Measurements from ENCODE around the gene DAGLA.
A peak's percentile ranks its signal among the peaks of the same experiment; 100 is the strongest.

The DAGLA gene

GRCh38 chr11:61718621-61719302 is 38.6 kb downstream of the DAGLA start:
- in situ Hi-C loops (cut with HindIII; ENCODE audit: low pct_unique_long_range_greater_than_20kb, low sequenced_read_pairs), result no loop called here
- DNase-seq (ENCODE audit: low read depth in 1 of 2, low spot score in 1 of 2), result no peak
- no peak for TF ChIP-seq JUND (IDR thresholded peaks at IDR 0.05; ENCODE audit: low read depth)

DNA sequence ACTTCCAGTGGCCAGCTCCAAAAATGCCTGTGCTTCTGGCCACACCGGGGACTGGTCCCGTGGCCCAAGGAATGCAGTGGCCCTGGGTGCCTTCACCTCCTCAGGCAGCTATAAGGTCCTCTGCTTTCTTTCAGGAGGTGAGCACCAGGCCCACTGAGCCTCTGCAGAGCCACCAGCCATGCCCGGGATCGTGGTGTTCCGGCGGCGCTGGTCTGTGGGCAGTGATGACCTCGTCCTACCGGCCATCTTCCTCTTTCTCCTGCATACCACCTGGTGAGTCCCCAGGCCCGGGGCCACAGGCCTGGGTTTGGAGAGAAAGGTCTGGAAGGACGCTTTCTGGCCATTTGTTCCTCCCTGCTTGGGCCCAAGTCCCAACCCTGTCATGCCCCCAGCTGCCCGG is 39.8 kb downstream of the DAGLA start:
- no peak for DNase-seq (ENCODE audit: low read depth in 1 of 2, low spot score in 1 of 2)
- in situ Hi-C loops (cut with HindIII; ENCODE audit: low pct_unique_long_range_greater_than_20kb, low sequenced_read_pairs), result no loop called here
- no peak for TF ChIP-seq JUND (IDR thresholded peaks at IDR 0.05; ENCODE audit: low read depth)

DNA sequence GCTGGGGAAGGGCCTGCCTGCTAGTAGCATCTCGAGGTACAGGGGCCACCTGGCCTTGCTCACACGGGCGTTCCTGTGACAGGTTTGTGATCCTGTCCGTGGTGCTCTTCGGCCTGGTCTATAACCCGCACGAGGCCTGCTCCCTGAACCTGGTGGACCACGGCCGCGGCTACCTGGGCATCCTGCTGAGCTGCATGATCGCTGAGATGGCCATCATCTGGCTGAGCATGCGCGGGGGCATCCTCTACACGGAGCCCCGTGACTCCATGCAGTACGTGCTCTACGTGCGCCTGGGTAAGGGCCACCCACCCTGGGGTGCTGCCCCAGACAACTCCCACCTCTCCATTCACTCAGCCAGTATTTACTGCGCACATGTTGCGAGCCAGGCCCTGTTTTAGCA is 40.4 kb downstream of the DAGLA start:
- in situ Hi-C loops (cut with HindIII; ENCODE audit: low pct_unique_long_range_greater_than_20kb, low sequenced_read_pairs), result no loop called here
- no peak for DNase-seq (ENCODE audit: low read depth in 1 of 2, low spot score in 1 of 2)
- TF ChIP-seq JUND (IDR thresholded peaks at IDR 0.05; ENCODE audit: low read depth), result no peak

- no peak for TF ChIP-seq JUND (IDR thresholded peaks at IDR 0.05; ENCODE audit: low read depth)
- in situ Hi-C loops (cut with HindIII; ENCODE audit: low pct_unique_long_range_greater_than_20kb, low sequenced_read_pairs), result no loop called here
- no peak for DNase-seq (ENCODE audit: low read depth in 1 of 2, low spot score in 1 of 2)
Observed at GRCh38 chr11:61724437-61724836, 44.2 kb downstream of the DAGLA start.

GRCh38 chr11:61725781-61726231 is 45.6 kb downstream of the DAGLA start:
- DNase-seq (ENCODE audit: low read depth in 1 of 2, low spot score in 1 of 2), result no peak
- TF ChIP-seq JUND (IDR thresholded peaks at IDR 0.05; ENCODE audit: low read depth), result no peak
- in situ Hi-C loops (cut with HindIII; ENCODE audit: low pct_unique_long_range_greater_than_20kb, low sequenced_read_pairs), result no loop called here

DNA sequence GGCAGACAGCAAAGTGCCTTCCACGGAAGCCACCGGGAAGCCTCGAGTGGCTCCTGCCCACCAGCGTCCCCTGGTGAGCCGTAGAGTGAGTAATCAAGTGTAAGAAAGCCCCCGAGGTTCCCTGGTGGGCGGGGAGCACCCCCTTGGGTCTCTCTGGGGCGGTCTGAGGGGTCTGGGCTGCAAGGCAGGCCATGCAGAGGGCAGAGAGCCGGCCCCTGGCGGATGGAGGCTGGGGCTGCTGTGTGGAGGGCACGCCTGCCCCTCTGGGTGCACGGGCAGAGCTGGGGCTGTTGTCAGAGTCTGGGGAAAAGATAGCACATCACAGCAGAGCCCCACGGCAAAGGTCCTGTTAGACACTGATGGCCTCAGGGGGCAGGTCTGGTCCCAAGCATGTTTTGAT is 46.6 kb downstream of the DAGLA start:
- TF ChIP-seq JUND (IDR thresholded peaks at IDR 0.05; ENCODE audit: low read depth), result no peak
- no peak for DNase-seq (ENCODE audit: low read depth in 1 of 2, low spot score in 1 of 2)
- in situ Hi-C loops (cut with HindIII; ENCODE audit: low pct_unique_long_range_greater_than_20kb, low sequenced_read_pairs), result no loop called here

DNA sequence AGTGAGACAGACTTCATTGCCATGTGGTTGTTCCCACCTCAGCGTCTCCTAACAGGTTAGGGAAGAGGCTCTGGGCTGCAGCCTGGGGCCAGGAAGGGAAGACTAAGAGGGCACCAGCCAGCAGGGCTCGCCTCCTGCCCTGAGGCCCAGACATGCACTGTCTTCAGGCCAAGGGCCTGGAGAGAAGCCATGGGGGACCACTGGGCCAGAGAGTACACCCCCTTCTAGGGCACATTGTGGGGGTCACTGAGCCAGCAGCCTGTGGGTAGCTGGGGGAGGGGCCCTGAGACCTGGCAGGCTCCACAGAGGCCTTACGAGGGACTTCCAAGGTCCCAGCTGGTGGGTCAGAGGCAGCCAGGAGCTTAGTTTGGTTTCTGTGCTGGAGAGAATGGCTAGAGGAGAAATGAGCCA is 47.2 kb downstream of the DAGLA start:
- TF ChIP-seq JUND (IDR thresholded peaks at IDR 0.05; ENCODE audit: low read depth), result no peak
- no peak for DNase-seq (ENCODE audit: low read depth in 1 of 2, low spot score in 1 of 2)
- in situ Hi-C loops (cut with HindIII; ENCODE audit: low pct_unique_long_range_greater_than_20kb, low sequenced_read_pairs), result no loop called here

DNA sequence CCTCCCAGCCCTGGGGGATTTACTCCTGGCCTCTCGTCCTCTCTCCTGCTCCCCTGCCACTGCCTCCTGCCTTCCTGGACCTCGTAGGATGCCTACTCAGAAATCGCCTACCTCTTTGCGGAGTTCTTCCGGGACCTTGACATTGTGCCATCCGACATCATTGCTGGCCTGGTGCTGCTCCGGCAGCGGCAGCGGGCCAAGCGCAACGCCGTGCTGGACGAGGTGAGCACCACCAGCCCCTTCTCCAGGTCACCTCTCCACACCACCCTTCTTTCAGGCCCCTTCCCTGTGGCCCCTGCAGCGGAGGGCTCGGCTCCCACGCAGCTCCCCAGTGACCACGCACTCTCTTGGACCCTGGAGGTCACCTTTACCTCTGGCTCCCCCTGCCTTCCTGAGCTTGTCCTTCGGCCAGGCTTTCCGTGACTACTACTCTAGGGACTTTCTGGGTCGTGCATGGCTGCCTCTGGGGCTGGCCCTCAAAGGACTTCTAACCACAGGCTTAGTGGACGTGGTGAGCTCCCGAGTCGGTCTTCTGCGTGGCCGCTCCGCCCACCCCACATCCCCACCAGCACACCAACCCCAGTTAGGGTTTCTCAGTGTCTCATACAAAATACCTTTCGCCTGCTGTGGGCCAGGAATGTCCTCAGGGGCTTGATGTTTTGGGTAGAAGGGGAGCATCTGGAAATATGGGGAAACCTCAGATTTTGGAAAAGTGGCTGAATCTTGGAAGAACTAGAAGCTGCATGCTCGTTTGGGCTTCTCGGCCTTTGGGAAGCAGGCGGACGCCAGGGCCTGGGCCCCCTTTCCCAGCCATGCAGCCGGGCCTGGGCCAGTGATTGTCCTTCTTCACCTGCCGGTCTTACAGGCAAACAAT is 48.1 kb downstream of the DAGLA start:
- TF ChIP-seq JUND (IDR thresholded peaks at IDR 0.05; ENCODE audit: low read depth), result no peak
- in situ Hi-C loops (cut with HindIII; ENCODE audit: low pct_unique_long_range_greater_than_20kb, low sequenced_read_pairs), result no loop called here
- DNase-seq (ENCODE audit: low read depth in 1 of 2, low spot score in 1 of 2), result no peak

DNA sequence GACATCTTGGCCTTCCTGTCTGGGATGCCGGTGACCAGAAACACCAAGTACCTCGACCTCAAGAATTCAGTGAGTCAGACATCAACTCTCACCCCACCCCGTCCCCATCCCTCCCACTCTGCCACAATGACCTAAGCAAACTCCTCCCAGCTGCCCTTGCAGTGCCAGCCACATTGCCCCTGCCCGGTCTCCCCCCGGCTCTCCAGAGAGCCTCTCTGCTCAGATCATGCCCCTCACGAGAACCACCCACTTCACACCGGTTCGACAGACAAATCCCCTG is 48.7 kb downstream of the DAGLA start:
- TF ChIP-seq JUND (IDR thresholded peaks at IDR 0.05; ENCODE audit: low read depth), result no peak
- in situ Hi-C loops (cut with HindIII; ENCODE audit: low pct_unique_long_range_greater_than_20kb, low sequenced_read_pairs), result no loop called here
- DNase-seq (ENCODE audit: low read depth in 1 of 2, low spot score in 1 of 2), result no peak

GRCh38 chr11:61730240-61730994 is 50.2 kb downstream of the DAGLA start:
- peak; percentile 41 to 49 for DNase-seq (ENCODE audit: low read depth in 1 of 2, low spot score in 1 of 2)
- TF ChIP-seq JUND (IDR thresholded peaks at IDR 0.05; ENCODE audit: low read depth), result no peak
- in situ Hi-C loops (cut with HindIII; ENCODE audit: low pct_unique_long_range_greater_than_20kb, low sequenced_read_pairs), result no loop called here

DNA sequence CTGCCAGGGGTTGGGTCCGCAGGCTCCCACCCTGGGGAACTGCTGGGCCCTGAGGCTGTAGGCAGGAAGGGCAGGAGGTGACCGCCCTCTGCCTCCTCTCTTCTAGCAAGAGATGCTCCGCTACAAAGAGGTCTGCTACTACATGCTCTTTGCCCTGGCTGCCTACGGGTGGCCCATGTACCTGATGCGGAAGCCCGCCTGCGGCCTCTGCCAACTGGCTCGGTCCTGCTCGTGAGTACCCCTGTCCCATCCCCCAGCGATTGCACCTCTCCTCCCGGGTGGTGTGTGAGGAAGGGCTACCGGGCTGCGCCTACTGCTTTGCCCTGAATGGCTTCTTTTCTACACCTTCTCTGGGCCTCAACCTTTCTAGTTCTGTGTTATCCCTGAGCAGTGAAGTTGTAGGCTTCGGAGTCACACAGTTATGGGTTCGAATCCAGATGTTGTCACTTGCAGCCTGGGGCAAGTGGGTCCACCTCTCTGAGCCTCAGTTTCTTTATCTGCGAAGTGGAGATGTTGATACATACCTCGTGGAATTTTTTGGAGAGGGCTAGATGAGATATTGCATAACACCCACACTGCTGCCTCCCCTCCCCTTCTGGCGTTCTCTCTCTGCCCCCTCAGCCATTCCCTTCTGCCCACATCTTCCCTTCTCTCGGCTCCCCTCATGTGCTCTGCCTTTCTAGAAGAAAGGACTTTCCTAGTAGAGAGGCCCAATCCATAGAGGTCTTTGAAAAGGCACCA is 51.2 kb downstream of the DAGLA start:
- in situ Hi-C loops (cut with HindIII; ENCODE audit: low pct_unique_long_range_greater_than_20kb, low sequenced_read_pairs), result no loop called here
- TF ChIP-seq JUND (IDR thresholded peaks at IDR 0.05; ENCODE audit: low read depth), result no peak
- DNase-seq (ENCODE audit: low read depth in 1 of 2, low spot score in 1 of 2), result no peak

- no peak for DNase-seq (ENCODE audit: low read depth in 1 of 2, low spot score in 1 of 2)
- in situ Hi-C loops (cut with HindIII; ENCODE audit: low pct_unique_long_range_greater_than_20kb, low sequenced_read_pairs), result no loop called here
- no peak for TF ChIP-seq JUND (IDR thresholded peaks at IDR 0.05; ENCODE audit: low read depth)
Observed at GRCh38 chr11:61731952-61732675, 51.9 kb downstream of the DAGLA start.

Data from T47D (cell line).